ENCODE data around the gene TNFRSF25. TPM values are rescaled to one million over a fixed set of nuclear protein-coding genes. Genes with fewer than 3 reads are reported as not detected.
"Not testable (repeated sequence)": the region's sequence is repeated elsewhere in the genome, so short reads cannot be mapped to it uniquely, and the experiment has no call there.

The TNFRSF25 gene
- total and polyA plus RNA-seq, 2 donors (not counting 3 experiments of a cell fraction or from before 2014, with no cell fraction given), result 33.9 to 38.8 TPM

- dilution Hi-C loops (cut with MboI; ENCODE audit: extremely low pct_ligation_motif_present, low sequenced_read_pairs); H3K4me2 ChIP-seq (ENCODE audit: insufficient read depth, low read length); H4K20me1 ChIP-seq (replicated peaks; ENCODE audit: control insufficient read depth, extremely low read depth, insufficient read depth, low read length); H3K4me3 ChIP-seq (replicated peaks in 1 of 3; ENCODE audit: insufficient read depth in 1 of 3, low read depth in 1 of 3, low read length in 3 of 3); H3K9me3 ChIP-seq (replicated peaks; ENCODE audit: control insufficient read depth, insufficient read depth, low read length); BruUV-seq (replicated peaks); DNase-seq (ENCODE audit: low read depth, low spot score); H3K9ac ChIP-seq (replicated peaks; ENCODE audit: extremely low read depth, insufficient read depth, low read length); FAIRE-seq; POLR2A ChIA-PET; H3K79me2 ChIP-seq (ENCODE audit: control insufficient read depth, insufficient read depth, low read length); H3K27ac ChIP-seq (ENCODE audit: insufficient read depth, low read depth, low read length); intact Hi-C loops (cut with micrococcal nuclease); H3K9me1 ChIP-seq (replicated peaks; ENCODE audit: control insufficient read depth, extremely low read depth, insufficient read depth, low read length); H3K4me1 ChIP-seq (ENCODE audit: control insufficient read depth, extremely low read depth, insufficient read depth, low read length); H3K36me3 ChIP-seq (ENCODE audit: control insufficient read depth in 2 of 2, extremely low read depth in 1 of 2, insufficient read depth in 2 of 2, low read length in 2 of 2); H2AFZ ChIP-seq (ENCODE audit: low read depth, low read length): not testable (repeated sequence)
- CTCF ChIA-PET, result interaction anchor here (0.7 to 1.7 kb wide), 3 partner anchors 9 to 35 kb away, joined by 4 to 6 read pairs (median 6); no protein-coding TSS in a partner anchor
- H3K27me3 ChIP-seq (ENCODE audit: control insufficient read depth in 2 of 2, insufficient read depth in 2 of 2, low read length in 2 of 2), result peaks cover 55 to 66% of the 10 kb centered on the region in 2 experiments
Measured at GRCh38 chr1:6450486-6450885, 15.5 kb downstream of the TNFRSF25 start.

- Histone ChIP-seq H3K9me3 (replicated peaks; ENCODE audit: control insufficient read depth, insufficient read depth, low read length) (no peaks in the 10 kb centered on the region), H3K9ac (replicated peaks; ENCODE audit: extremely low read depth, insufficient read depth, low read length) (no peak overlapping the region), H3K9me1 (replicated peaks; ENCODE audit: control insufficient read depth, extremely low read depth, insufficient read depth, low read length) (no peaks in the 10 kb centered on the region), H3K27me3 (ENCODE audit: control insufficient read depth in 2 of 2, insufficient read depth in 2 of 2, low read length in 2 of 2) (peaks cover 53 to 62% of the 10 kb centered on the region in 2 experiments), H3K4me1 (ENCODE audit: control insufficient read depth, extremely low read depth, insufficient read depth, low read length) (no peaks in the 10 kb centered on the region), H3K4me3 (replicated peaks in 1 of 3; ENCODE audit: insufficient read depth in 1 of 3, low read depth in 1 of 3, low read length in 3 of 3) (no peak overlapping the region), H3K36me3 (ENCODE audit: control insufficient read depth in 2 of 2, extremely low read depth in 1 of 2, insufficient read depth in 2 of 2, low read length in 2 of 2) (no peaks in the 10 kb centered on the region), H3K27ac (ENCODE audit: insufficient read depth, low read depth, low read length) (no peak overlapping the region), H2AFZ (ENCODE audit: low read depth, low read length) (no peak overlapping the region), H3K79me2 (ENCODE audit: control insufficient read depth, insufficient read depth, low read length) (no peaks in the 10 kb centered on the region), H4K20me1 (replicated peaks; ENCODE audit: control insufficient read depth, extremely low read depth, insufficient read depth, low read length) (no peaks in the 10 kb centered on the region), H3K4me2 (ENCODE audit: insufficient read depth, low read length) (no peak overlapping the region)
- intact Hi-C loops (cut with micrococcal nuclease), result no loop called here
- dilution Hi-C loops (cut with MboI; ENCODE audit: extremely low pct_ligation_motif_present, low sequenced_read_pairs), result no loop called here
- BruUV-seq (replicated peaks), result no TSS peak
- FAIRE-seq (peak; percentile 26), DNase-seq (ENCODE audit: low read depth, low spot score) (no peak)
- TF ChIP-seq POLR2AphosphoS5 (IDR thresholded peaks at IDR 0.05; ENCODE audit: insufficient read depth, low read depth, low read length) (no peak), GATA2 (IDR thresholded peaks at IDR 0.05; ENCODE audit: insufficient read depth, insufficient read length, low read depth, low read length) (no peak), MAX (IDR thresholded peaks at IDR 0.05; ENCODE audit: insufficient read depth, insufficient read length) (no peak), EZH2 (IDR thresholded peaks at IDR 0.05; ENCODE audit: borderline replicate concordance, low read depth, low read length, severe bottlenecking) (no peak), MYC (IDR thresholded peaks at IDR 0.05; ENCODE audit: low read depth, low read length) (no peak), POLR2A (IDR thresholded peaks at IDR 0.05; ENCODE audit: low read depth, low read length) (no peak), JUN (IDR thresholded peaks at IDR 0.05; ENCODE audit: borderline replicate concordance, insufficient read depth, insufficient read length, low read depth) (no peak), FOS (IDR thresholded peaks at IDR 0.05; ENCODE audit: borderline replicate concordance, insufficient read depth, low read length) (no peak), CTCF (IDR thresholded peaks at IDR 0.05; ENCODE audit: extremely low read depth in 1 of 2, insufficient read depth in 1 of 2, low read depth in 1 of 2, low read length in 2 of 2) (no peak)
- POLR2A ChIA-PET, result no interaction called here
- CTCF ChIA-PET, result interaction anchor here (0.7 to 1.9 kb wide), 3 partner anchors 10 to 36 kb away, joined by 6 to 18 read pairs (median 6); no protein-coding TSS in a partner anchor
Measured at GRCh38 chr1:6450005-6450450, 15.9 kb downstream of the TNFRSF25 start.
